Natural killer cell (primary cell): ENCODE results near the gene IL27RA. TPM values are rescaled to one million over a fixed set of nuclear protein-coding genes. Genes with fewer than 3 reads are reported as not detected.

Experiments
- ATAC-seq, 3 donors: fragments of 150-1000 bp in 2 of 3; fragments of 200-7000 bp in 1 of 3; cut with Tn5 transposase; 1 replicate in 1 of 3; 2 replicates in 2 of 3; pipeline ENCODE4 v1.10.0; 2021; ENCODE audit warnings: mild to moderate bottlenecking in 2 of 3, moderate library complexity in 2 of 3
- DNase-seq, 2 donors: peaks; one replicate each; pipeline versions ENCODE4 v3.0.0 to v3.0.0-alpha.2; 2013 to 2021; ENCODE audit warnings: mixed read lengths in 1 of 2
- H3K27ac ChIP-seq: one replicate; pipeline ENCODE4 v1.5.1; 2013; ENCODE audit warnings: mild to moderate bottlenecking, low read length
- H3K27me3 ChIP-seq: one replicate; pipeline ENCODE4 v1.6.1; 2013; ENCODE audit warnings: low read length; ENCODE audit not compliant: control insufficient read depth, insufficient read depth
- H3K36me3 ChIP-seq: one replicate; pipeline ENCODE4 v1.6.1; 2013; ENCODE audit warnings: low read length; ENCODE audit not compliant: control insufficient read depth, insufficient read depth
- H3K4me1 ChIP-seq: one replicate; pipeline ENCODE4 v1.6.1; 2013; ENCODE audit warnings: low read length; ENCODE audit not compliant: control insufficient read depth, insufficient read depth
- H3K4me3 ChIP-seq: one replicate; pipeline ENCODE4 v1.5.1; 2013; ENCODE audit warnings: low read length
- H3K9me3 ChIP-seq: one replicate; pipeline ENCODE4 v1.6.1; 2013; ENCODE audit warnings: low read length; ENCODE audit not compliant: control insufficient read depth, insufficient read depth
- H3K27ac Mint-ChIP-seq, 2 donors: one replicate each; pipeline ENCODE4 v1.8.0; 2022; ENCODE audit warnings: mild to moderate bottlenecking in 2 of 2, mixed read lengths in 2 of 2, moderate library complexity in 1 of 2
- H3K27me3 Mint-ChIP-seq, 2 donors: one replicate each; pipeline ENCODE4 v1.8.0; 2022; ENCODE audit warnings: low read depth in 2 of 2, mixed read lengths in 2 of 2
- H3K36me3 Mint-ChIP-seq: one replicate; pipeline ENCODE4 v1.8.0; 2022; ENCODE audit warnings: mixed read lengths
- H3K4me1 Mint-ChIP-seq, 2 donors: one replicate each; pipeline ENCODE4 v1.8.0; 2022; ENCODE audit warnings: mixed read lengths in 2 of 2
- H3K4me3 Mint-ChIP-seq: one replicate; pipeline ENCODE4 v1.8.0; 2022; ENCODE audit warnings: mild to moderate bottlenecking, moderate library complexity, mixed read lengths
- H3K9me3 Mint-ChIP-seq, 2 donors: one replicate each; pipeline ENCODE4 v1.8.0; 2022; ENCODE audit warnings: mixed read lengths in 2 of 2
- WGBS: methylation state at CpG from one replicate; pipeline ENCODE4 v1.1.7; 2013; ENCODE audit warnings: missing lambda C conversion rate; ENCODE audit not compliant: insufficient coverage; 5-methylcytosine and 5-hydroxymethylcytosine counted together
- intact Hi-C: fragments of 100-400 bp; cut with micrococcal nuclease; formaldehyde crosslinking; loops from one replicate; pipeline ENCODE4 v1.14.2; 2022
- total RNA-seq, 4 donors: library from RNA; stranded (reverse); fragments of 120-200 nt in 1 of 4; gene quantifications; one replicate each; pipeline versions ENCODE4 v1.2.3 to v1.2.4, GENCODE V29; 2013 to 2022
- TF ChIP-seq, protein P1 (sequence below): fragments of 200-600 bp; IDR thresholded peaks from one replicate; pipeline ENCODE4 v1.8.0; 2022; ENCODE audit warnings: antibody characterized with exemption

IL27RA gene
- total RNA-seq, 3 donors from 2014 or later (not counting 1 experiment from before 2014, with no cell fraction given): 38.4 to 61.1 (median 58.0) TPM

DNA sequence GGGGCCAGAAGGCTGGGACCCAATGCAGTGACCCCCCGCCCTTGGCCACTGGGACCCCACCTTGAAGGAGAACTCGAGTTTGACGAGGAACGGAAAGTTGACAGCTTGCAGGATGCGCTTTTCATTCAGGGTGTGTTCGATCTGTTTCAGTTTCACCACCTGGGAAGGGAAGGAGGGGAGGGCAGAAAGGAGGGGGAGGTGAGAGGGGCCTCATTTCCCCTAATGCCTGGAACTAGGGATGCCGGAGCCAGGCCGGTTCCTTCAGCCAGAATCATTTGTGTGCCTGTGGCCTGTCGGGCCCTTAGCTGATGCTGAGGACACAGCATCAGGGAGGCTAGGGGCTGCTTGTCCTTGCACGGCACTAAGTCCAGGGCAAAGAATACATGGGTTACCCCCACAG is 71.2 kb downstream of the IL27RA start:
- Histone ChIP-seq H3K27ac (no peak overlapping the region), H3K27me3 (no peaks in the 10 kb centered on the region), H3K4me1 (no peaks in the 10 kb centered on the region), H3K36me3 (peaks cover 32% of the 10 kb centered on the region), H3K4me3 (no peak overlapping the region), H3K9me3 (no peaks in the 10 kb centered on the region)
- no peak overlapping the region for H3K4me3 Mint-ChIP-seq
- intact Hi-C loops: no loop called here
- TF ChIP-seq, protein P1, sequence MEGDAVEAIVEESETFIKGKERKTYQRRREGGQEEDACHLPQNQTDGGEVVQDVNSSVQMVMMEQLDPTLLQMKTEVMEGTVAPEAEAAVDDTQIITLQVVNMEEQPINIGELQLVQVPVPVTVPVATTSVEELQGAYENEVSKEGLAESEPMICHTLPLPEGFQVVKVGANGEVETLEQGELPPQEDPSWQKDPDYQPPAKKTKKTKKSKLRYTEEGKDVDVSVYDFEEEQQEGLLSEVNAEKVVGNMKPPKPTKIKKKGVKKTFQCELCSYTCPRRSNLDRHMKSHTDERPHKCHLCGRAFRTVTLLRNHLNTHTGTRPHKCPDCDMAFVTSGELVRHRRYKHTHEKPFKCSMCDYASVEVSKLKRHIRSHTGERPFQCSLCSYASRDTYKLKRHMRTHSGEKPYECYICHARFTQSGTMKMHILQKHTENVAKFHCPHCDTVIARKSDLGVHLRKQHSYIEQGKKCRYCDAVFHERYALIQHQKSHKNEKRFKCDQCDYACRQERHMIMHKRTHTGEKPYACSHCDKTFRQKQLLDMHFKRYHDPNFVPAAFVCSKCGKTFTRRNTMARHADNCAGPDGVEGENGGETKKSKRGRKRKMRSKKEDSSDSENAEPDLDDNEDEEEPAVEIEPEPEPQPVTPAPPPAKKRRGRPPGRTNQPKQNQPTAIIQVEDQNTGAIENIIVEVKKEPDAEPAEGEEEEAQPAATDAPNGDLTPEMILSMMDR: no peak
- WGBS: 90% methylated on average over 10 of the region's 10 CpGs
- no peaks in the 10 kb centered on the region for H3K4me1 Mint-ChIP-seq
- H3K27ac Mint-ChIP-seq: no peak overlapping the region
- H3K9me3 Mint-ChIP-seq: no peaks in the 10 kb centered on the region
- H3K27me3 Mint-ChIP-seq: no peaks in the 10 kb centered on the region
- ATAC-seq (no peak), DNase-seq (no peak)
- H3K36me3 Mint-ChIP-seq: no peaks in the 10 kb centered on the region

Other genes starting within 250 kb of the IL27RA start
- gene ZSWIM4, start 236.3 kb upstream of the IL27RA start, total RNA-seq: 1 to 10 TPM; 5.8 to 5.9 (median 5.9) TPM
- 1 to 10 TPM; 2.6 to 6.3 (median 3.0) TPM for gene NANOS3, start 154.6 kb upstream of the IL27RA start, total RNA-seq
- 1 to 10 TPM; 3.8 to 7.7 (median 4.0) TPM for gene BRME1, start 125.6 kb upstream of the IL27RA start, total RNA-seq
- 10 to 100 TPM; 42.8 to 49.3 (median 48.4) TPM for gene CC2D1A, start 125.6 kb upstream of the IL27RA start, total RNA-seq
- under 1 TPM in 1 of 3 donors, not detected in 2; 0.61 TPM for gene PODNL1, start 93.3 kb upstream of the IL27RA start, total RNA-seq
- 100 to 1,000 TPM; 121 to 149 (median 124) TPM for gene DCAF15, start 79.3 kb upstream of the IL27RA start, total RNA-seq
- gene RFX1, start 25.4 kb upstream of the IL27RA start, total RNA-seq: 10 to 100 TPM; 26.0 to 31.8 (median 30.5) TPM
- gene RLN3, start 3.6 kb upstream of the IL27RA start, total RNA-seq: not detected
- not detected for gene PALM3, start 30.3 kb downstream of the IL27RA start, total RNA-seq
- gene MISP3, start 41.0 kb downstream of the IL27RA start, total RNA-seq: 1 to 10 TPM; 2.4 to 4.1 (median 2.4) TPM
- gene C19orf67, start 54.0 kb downstream of the IL27RA start, total RNA-seq: under 1 TPM in 2 of 3 donors, not detected in 1; 0.35 to 0.53 TPM
- gene SAMD1, start 59.0 kb downstream of the IL27RA start, total RNA-seq: 10 to 100 TPM; 30.8 to 33.0 (median 30.9) TPM
- 10 to 100 TPM; 68.6 to 71.8 (median 69.3) TPM for gene PRKACA, start 86.0 kb downstream of the IL27RA start, total RNA-seq
- 1 to 10 TPM; 4.5 to 5.5 (median 4.8) TPM for gene ASF1B, start 104.8 kb downstream of the IL27RA start, total RNA-seq
- gene ADGRL1, start 174.4 kb downstream of the IL27RA start, total RNA-seq: 10 to 100 TPM; 47.3 to 54.3 (median 52.7) TPM